Measurements from ENCODE around the gene PUS7L.

DNA sequence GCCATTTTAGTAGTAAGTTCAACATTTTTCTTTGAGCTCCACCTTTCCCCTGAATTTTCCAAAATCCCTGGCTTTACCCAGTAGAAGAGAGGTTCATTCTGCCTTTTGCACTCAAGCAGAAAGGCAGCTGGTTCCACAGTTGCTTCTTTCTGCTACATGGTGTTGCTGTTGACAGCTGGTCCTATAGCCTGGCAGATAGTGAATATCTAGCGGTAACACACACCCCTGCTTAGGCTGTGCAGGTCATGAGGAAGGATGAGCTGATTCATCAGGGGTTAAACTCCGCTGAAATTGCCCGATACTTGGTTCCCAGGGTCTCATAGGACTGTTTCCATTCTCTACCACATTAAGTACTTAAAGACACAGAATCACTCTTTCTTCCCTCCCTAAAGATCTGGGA lies 62.4 kb downstream of the PUS7L start:
- TF ChIP-seq CTCF (IDR thresholded peaks at IDR 0.05; ENCODE audit: low read depth, low read length) (no peak), EZH2phosphoT487 (IDR thresholded peaks at IDR 0.05; ENCODE audit: low read depth) (no peak)
